Measurements from ENCODE around the gene A3GALT2.

Gene A3GALT2

GRCh38 chr1:33349778-33350610, 29.1 kb upstream of the A3GALT2 start:
- peak; percentile 84 for DNase-seq

GRCh38 chr1:33349081-33349759, 28.3 kb upstream of the A3GALT2 start:
- DNase-seq = no peak

- no peak for DNase-seq
These were observed 27.8 kb upstream of the A3GALT2 start for GRCh38 chr1:33348676-33349080.

- DNase-seq = no peak
These were observed 27.3 kb upstream of the A3GALT2 start for GRCh38 chr1:33348194-33348593.

GRCh38 chr1:33347650-33347992, 26.7 kb upstream of the A3GALT2 start:
- DNase-seq = no peak

GRCh38 chr1:33346927-33347649, 26.2 kb upstream of the A3GALT2 start:
- no peak for DNase-seq

GRCh38 chr1:33346533-33346926, 25.6 kb upstream of the A3GALT2 start:
- DNase-seq = no peak

GRCh38 chr1:33344896-33345560, 24.1 kb upstream of the A3GALT2 start:
- no peak for DNase-seq

GRCh38 chr1:33343539-33343938, 22.6 kb upstream of the A3GALT2 start:
- DNase-seq = no peak

GRCh38 chr1:33342041-33342723, 21.3 kb upstream of the A3GALT2 start:
- DNase-seq = peak; percentile 71

GRCh38 chr1:33341190-33341589, 20.3 kb upstream of the A3GALT2 start:
- DNase-seq = no peak

- no peak for DNase-seq
These were observed 18.5 kb upstream of the A3GALT2 start for GRCh38 chr1:33339413-33339812.

GRCh38 chr1:33338440-33339211, 17.7 kb upstream of the A3GALT2 start:
- DNase-seq = peak; percentile 18

- DNase-seq = no peak
These were observed 17.1 kb upstream of the A3GALT2 start for GRCh38 chr1:33338048-33338439.

GRCh38 chr1:33337441-33337840, 16.5 kb upstream of the A3GALT2 start:
- no peak for DNase-seq

- DNase-seq = no peak
These were observed 15.7 kb upstream of the A3GALT2 start for GRCh38 chr1:33336580-33336979.

GRCh38 chr1:33335020-33335419, 14.1 kb upstream of the A3GALT2 start:
- DNase-seq = no peak

- no peak for DNase-seq
These were observed 13.2 kb upstream of the A3GALT2 start for GRCh38 chr1:33334081-33334552.

- no peak for DNase-seq
These were observed 12.0 kb upstream of the A3GALT2 start for GRCh38 chr1:33332881-33333280.

- no peak for DNase-seq
These were observed 11.5 kb upstream of the A3GALT2 start for GRCh38 chr1:33332357-33332789.

All from NCI-H2227 treated with DMSO at 0.1 percent for 48 hours (cell line).